Tibial nerve (tissue), 4 donors: Measurements from ENCODE around the gene FMN1.

Source experiments
- CTCF ChIP-seq, 5 experiments: fragments of 200-600 bp in 3 of 5; fragments of 450-650 bp in 2 of 5; sonication (generic) in 3 of 5; IDR thresholded peaks; one replicate each; pipeline ENCODE4 v1.5.1; 2016 to 2019; ENCODE audit warnings: antibody characterized with exemption in 5 of 5, mild to moderate bottlenecking in 3 of 5, moderate library complexity in 2 of 5
- EP300 ChIP-seq, 2 donors: sonication (generic); formaldehyde crosslinking; IDR thresholded peaks; one replicate each; pipeline ENCODE4 v1.6.1; 2017; ENCODE audit warnings: antibody characterized with exemption in 2 of 2, mild to moderate bottlenecking in 1 of 2
- POLR2A ChIP-seq, 2 donors: fragments of 450-650 bp; IDR thresholded peaks; one replicate each; pipeline ENCODE4 v1.6.1; 2017; ENCODE audit warnings: antibody characterized with exemption in 2 of 2, mild to moderate bottlenecking in 2 of 2, moderate library complexity in 2 of 2

GRCh38 chr15:32857732-32858131 lies 336.8 kb downstream of the FMN1 start:
- TF ChIP-seq POLR2A (IDR thresholded peaks at IDR 0.05) (no peak), CTCF (IDR thresholded peaks at IDR 0.05) (no peak), EP300 (IDR thresholded peaks at IDR 0.05) (no peak)
